ENCODE data around the gene MMP27.

MMP27 gene

GRCh38 chr11:102662607-102663006 lies 43.0 kb downstream of the MMP27 start:
- no peak overlapping the region for H3K4me3 Mint-ChIP-seq
- no peak overlapping the region for H3K27ac Mint-ChIP-seq
- ATAC-seq = no peak
- peaks cover 8% of the 10 kb centered on the region for H3K27me3 Mint-ChIP-seq
- H3K4me1 Mint-ChIP-seq = peaks cover 5% of the 10 kb centered on the region
- no peaks in the 10 kb centered on the region for H3K9me3 Mint-ChIP-seq
- no peak for DNase-seq

GRCh38 chr11:102661040-102661439 lies 44.5 kb downstream of the MMP27 start:
- Mint-ChIP-seq H3K27me3 (peaks cover 8% of the 10 kb centered on the region), H3K9me3 (no peaks in the 10 kb centered on the region), H3K27ac (no peak overlapping the region), H3K4me3 (no peak overlapping the region), H3K4me1 (peaks cover 3% of the 10 kb centered on the region)
- DNase-seq (no peak), ATAC-seq (no peak)

GRCh38 chr11:102656528-102656927 lies 49.0 kb downstream of the MMP27 start:
- ATAC-seq = no peak
- Mint-ChIP-seq H3K4me3 (no peak overlapping the region), H3K27me3 (peaks cover 8% of the 10 kb centered on the region), H3K4me1 (no peaks in the 10 kb centered on the region), H3K9me3 (peaks cover 5 to 7% of the 10 kb centered on the region in 2 donors), H3K27ac (no peak overlapping the region)
- DNase-seq = no peak

GRCh38 chr11:102655547-102655946 lies 50.0 kb downstream of the MMP27 start:
- H3K4me1 Mint-ChIP-seq = no peaks in the 10 kb centered on the region
- ATAC-seq (no peak), DNase-seq (no peak)
- H3K27ac Mint-ChIP-seq = no peak overlapping the region
- peaks cover 8% of the 10 kb centered on the region for H3K27me3 Mint-ChIP-seq
- H3K9me3 Mint-ChIP-seq = peaks cover 5 to 7% of the 10 kb centered on the region in 2 donors
- no peak overlapping the region for H3K4me3 Mint-ChIP-seq

GRCh38 chr11:102654761-102655160 lies 50.8 kb downstream of the MMP27 start:
- H3K27me3 Mint-ChIP-seq = peaks cover 8% of the 10 kb centered on the region
- peaks cover 5 to 7% of the 10 kb centered on the region in 2 donors for H3K9me3 Mint-ChIP-seq
- H3K27ac Mint-ChIP-seq = no peak overlapping the region
- no peak for DNase-seq
- H3K4me3 Mint-ChIP-seq = no peak overlapping the region
- no peak for ATAC-seq
- H3K4me1 Mint-ChIP-seq = no peaks in the 10 kb centered on the region

- Mint-ChIP-seq H3K27me3 (peaks cover 8% of the 10 kb centered on the region), H3K9me3 (peaks cover 5 to 7% of the 10 kb centered on the region in 2 donors), H3K27ac (no peak overlapping the region), H3K4me3 (no peak overlapping the region), H3K4me1 (no peaks in the 10 kb centered on the region)
- DNase-seq = no peak
- ATAC-seq = no peak
Measured at GRCh38 chr11:102653744-102654291, 51.8 kb downstream of the MMP27 start.

- no peaks in the 10 kb centered on the region for H3K4me1 Mint-ChIP-seq
- DNase-seq (no peak), ATAC-seq (no peak)
- peaks cover 3% of the 10 kb centered on the region for H3K27me3 Mint-ChIP-seq
- H3K27ac Mint-ChIP-seq = no peak overlapping the region
- no peak overlapping the region for H3K4me3 Mint-ChIP-seq
- no peaks in the 10 kb centered on the region for H3K9me3 Mint-ChIP-seq
Measured at GRCh38 chr11:102647430-102647829, 58.1 kb downstream of the MMP27 start.

- ATAC-seq = no peak
- Mint-ChIP-seq H3K9me3 (no peaks in the 10 kb centered on the region), H3K4me3 (no peak overlapping the region), H3K27me3 (no peaks in the 10 kb centered on the region), H3K4me1 (no peaks in the 10 kb centered on the region), H3K27ac (no peak overlapping the region)
- DNase-seq = no peak
Measured at GRCh38 chr11:102643941-102644340, 61.6 kb downstream of the MMP27 start.
